WTC11 (cell line): Measurements from ENCODE around the gene TMEM14A. TPM values are rescaled to one million over a fixed set of nuclear protein-coding genes. Genes with fewer than 3 reads are reported as not detected.
"Not testable (repeated sequence)": the region's sequence is repeated elsewhere in the genome, so short reads cannot be mapped to it uniquely, and the experiment has no call there.

Source experiments
- ATAC-seq: fragments of 200-7000 bp; cut with Tn5 transposase; 2 replicates; pipeline ENCODE4 v1.10.0; 2021; ENCODE audit warnings: mild to moderate bottlenecking, moderate library complexity
- CTCF ChIA-PET: fragments of 300-600 bp; sonication (Branson Sonifier 250); formaldehyde crosslinking; loops from one replicate; lab custom pipeline; 2021; ENCODE audit warnings: antibody characterized with exemption; lab: Charles Lee
- POLR2A ChIA-PET: fragments of 350-600 bp; sonication (Branson Sonifier 250); formaldehyde crosslinking; loops from one replicate; lab custom pipeline; 2021; ENCODE audit warnings: antibody characterized with exemption; lab: Charles Lee
- DNase-seq: peaks from one replicate; pipeline ENCODE4 v3.0.0; 2021; ENCODE audit warnings: low spot score
- H3K27ac Mint-ChIP-seq: 2 replicates; pipeline ENCODE4 v1.8.0; 2021; ENCODE audit warnings: mixed read lengths
- H3K27me3 Mint-ChIP-seq: 2 replicates; pipeline ENCODE4 v1.8.0; 2021; ENCODE audit warnings: low read depth, mild to moderate bottlenecking, moderate library complexity, mixed read lengths
- H3K36me3 Mint-ChIP-seq: 2 replicates; pipeline ENCODE4 v1.8.0; 2021; ENCODE audit warnings: mixed read lengths
- H3K4me1 Mint-ChIP-seq: 2 replicates; pipeline ENCODE4 v1.8.0; 2022; ENCODE audit warnings: mixed read lengths
- H3K4me3 Mint-ChIP-seq: 2 replicates; pipeline ENCODE4 v1.8.0; 2021; ENCODE audit warnings: mild to moderate bottlenecking, moderate library complexity, mixed read lengths
- H3K9me3 Mint-ChIP-seq: 2 replicates; pipeline ENCODE4 v1.8.0; 2021; ENCODE audit warnings: mixed read lengths
- AFF4 ChIP-seq: sonication (generic); formaldehyde crosslinking; IDR thresholded peaks from 2 replicates; pipeline ENCODE4 v1.8.1; 2023; ENCODE audit warnings: mild to moderate bottlenecking, missing genetic modification reagents, borderline replicate concordance
- EMX1 ChIP-seq: fragments of 250-450 bp; sonication (Bioruptor Pico); IDR thresholded peaks from 2 replicates; pipeline ENCODE4 v1.8.0; 2021; ENCODE audit warnings: mild to moderate bottlenecking
- ERG ChIP-seq: fragments of 250-450 bp; sonication (Bioruptor Pico); IDR thresholded peaks from 2 replicates; pipeline ENCODE4 v1.8.0; 2021; ENCODE audit warnings: mild to moderate bottlenecking
- GTF2I ChIP-seq: fragments of 250-450 bp; sonication (Bioruptor Pico); conservative IDR thresholded peaks from 2 replicates; pipeline ENCODE4 v1.4.0; 2021; ENCODE audit warnings: mild to moderate bottlenecking
- KAT7 ChIP-seq: sonication (generic); formaldehyde crosslinking; IDR thresholded peaks from 2 replicates; pipeline ENCODE4 v1.8.1; 2023; ENCODE audit warnings: missing genetic modification reagents, mild to moderate bottlenecking, borderline replicate concordance
- NFYB ChIP-seq: sonication (generic); formaldehyde crosslinking; conservative IDR thresholded peaks from 2 replicates; pipeline ENCODE4 v1.8.0; 2022; ENCODE audit warnings: low read depth, missing genetic modification reagents
- NR2C2 ChIP-seq: sonication (generic); formaldehyde crosslinking; IDR thresholded peaks from 2 replicates; pipeline ENCODE4 v1.8.0; 2022; ENCODE audit warnings: mild to moderate bottlenecking, missing genetic modification reagents
- OVOL2 ChIP-seq: fragments of 250-450 bp; sonication (Bioruptor Pico); IDR thresholded peaks from 2 replicates; pipeline ENCODE4 v1.9.0; 2021; ENCODE audit warnings: mild to moderate bottlenecking, borderline replicate concordance
- PRRX2 ChIP-seq: fragments of 250-450 bp; sonication (Bioruptor Pico); IDR thresholded peaks from 2 replicates; pipeline ENCODE4 v1.8.0; 2021; ENCODE audit warnings: mild to moderate bottlenecking
- RORB ChIP-seq: fragments of 250-450 bp; sonication (Bioruptor Pico); IDR thresholded peaks from 2 replicates; pipeline ENCODE4 v1.9.0; 2021; ENCODE audit warnings: mild to moderate bottlenecking
- SMAD3 ChIP-seq: sonication (generic); formaldehyde crosslinking; IDR thresholded peaks from 2 replicates; pipeline ENCODE4 v1.8.0; 2022; ENCODE audit warnings: missing genetic modification reagents, mild to moderate bottlenecking, borderline replicate concordance
- SMAD4 ChIP-seq: sonication (generic); formaldehyde crosslinking; IDR thresholded peaks from 2 replicates; pipeline ENCODE4 v1.8.0; 2022; ENCODE audit warnings: mild to moderate bottlenecking, missing genetic modification reagents
- SOX15 ChIP-seq: fragments of 250-450 bp; sonication (Bioruptor Pico); IDR thresholded peaks from 2 replicates; pipeline ENCODE4 v1.9.0; 2021; ENCODE audit warnings: mild to moderate bottlenecking
- TCF7 ChIP-seq: sonication (generic); formaldehyde crosslinking; IDR thresholded peaks from 2 replicates; pipeline ENCODE4 v1.8.0; 2022; ENCODE audit warnings: mild to moderate bottlenecking, low read depth, missing genetic modification reagents, moderate library complexity
- ZBTB21 ChIP-seq: sonication (generic); formaldehyde crosslinking; IDR thresholded peaks from 2 replicates; pipeline ENCODE4 v1.8.1; 2023; ENCODE audit warnings: mild to moderate bottlenecking, missing genetic modification reagents, borderline replicate concordance
- ZNF423 ChIP-seq: fragments of 250-450 bp; sonication (Bioruptor Pico); IDR thresholded peaks from 2 replicates; pipeline ENCODE4 v2.1.2; 2022; ENCODE audit warnings: mild to moderate bottlenecking, moderate library complexity
- total RNA-seq: library from RNA; stranded (reverse); gene quantifications from 3 replicates; pipeline ENCODE4 v1.2.3, GENCODE V29; 2021
- TF ChIP-seq, protein P1 (sequence below): sonication (generic); formaldehyde crosslinking; IDR thresholded peaks from 2 replicates; pipeline ENCODE4 v1.8.0; 2022; ENCODE audit warnings: mild to moderate bottlenecking, missing genetic modification reagents
- TF ChIP-seq, protein P2 (sequence below): sonication (generic); formaldehyde crosslinking; IDR thresholded peaks from 2 replicates; pipeline ENCODE4 v1.8.0; 2023; ENCODE audit warnings: mild to moderate bottlenecking, missing genetic modification reagents
- TF ChIP-seq, protein P3 (sequence below): fragments of 250-450 bp; sonication (Bioruptor Pico); IDR thresholded peaks from 2 replicates; pipeline ENCODE4 v2.1.2; 2022; ENCODE audit warnings: mild to moderate bottlenecking, moderate library complexity

TMEM14A gene
- total RNA-seq, 1 experiment from 2014 or later = 8.7 TPM

DNA sequence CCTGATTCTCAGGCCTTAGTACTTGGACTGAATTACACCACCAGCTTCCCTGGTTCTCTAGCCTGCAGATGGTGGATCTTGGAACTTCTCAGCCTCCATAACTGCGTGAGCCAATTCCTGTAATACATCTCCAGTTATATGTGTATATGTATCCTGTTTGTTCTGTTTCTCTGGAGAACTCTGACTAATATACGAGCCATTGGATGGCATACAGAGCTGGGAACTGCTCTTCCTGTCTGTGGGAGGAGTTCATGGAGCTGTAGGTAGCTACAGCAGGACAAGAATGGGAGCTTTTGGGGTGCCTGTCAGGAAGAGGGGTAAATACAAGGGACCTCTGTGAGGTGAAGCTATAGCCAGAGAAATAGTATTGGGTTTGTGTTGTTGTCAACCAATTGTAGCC, 41.2 kb downstream of the TMEM14A start:
- CTCF ChIA-PET = no interaction called here
- DNase-seq (no peak), ATAC-seq (no peak)
- TF ChIP-seq PRRX2 (no peak), SMAD3 (CRISPR knock-in tag) (no peak), GTF2I (no peak), TCF7 (CRISPR knock-in tag) (no peak), ERG (CRISPR knock-in tag) (no peak), ZNF423 (CRISPR knock-in tag) (no peak), EMX1 (no peak), SOX15 (no peak), ZBTB21 (no peak), NFYB (CRISPR knock-in tag) (no peak), OVOL2 (CRISPR knock-in tag) (no peak), SMAD4 (CRISPR knock-in tag) (no peak), NR2C2 (no peak), AFF4 (no peak), RORB (CRISPR knock-in tag) (no peak), KAT7 (CRISPR knock-in tag) (no peak)
- TF ChIP-seq, protein P1, sequence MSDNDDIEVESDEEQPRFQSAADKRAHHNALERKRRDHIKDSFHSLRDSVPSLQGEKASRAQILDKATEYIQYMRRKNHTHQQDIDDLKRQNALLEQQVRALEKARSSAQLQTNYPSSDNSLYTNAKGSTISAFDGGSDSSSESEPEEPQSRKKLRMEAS (CRISPR knock-in tag) = no peak
- TF ChIP-seq, protein P2, sequence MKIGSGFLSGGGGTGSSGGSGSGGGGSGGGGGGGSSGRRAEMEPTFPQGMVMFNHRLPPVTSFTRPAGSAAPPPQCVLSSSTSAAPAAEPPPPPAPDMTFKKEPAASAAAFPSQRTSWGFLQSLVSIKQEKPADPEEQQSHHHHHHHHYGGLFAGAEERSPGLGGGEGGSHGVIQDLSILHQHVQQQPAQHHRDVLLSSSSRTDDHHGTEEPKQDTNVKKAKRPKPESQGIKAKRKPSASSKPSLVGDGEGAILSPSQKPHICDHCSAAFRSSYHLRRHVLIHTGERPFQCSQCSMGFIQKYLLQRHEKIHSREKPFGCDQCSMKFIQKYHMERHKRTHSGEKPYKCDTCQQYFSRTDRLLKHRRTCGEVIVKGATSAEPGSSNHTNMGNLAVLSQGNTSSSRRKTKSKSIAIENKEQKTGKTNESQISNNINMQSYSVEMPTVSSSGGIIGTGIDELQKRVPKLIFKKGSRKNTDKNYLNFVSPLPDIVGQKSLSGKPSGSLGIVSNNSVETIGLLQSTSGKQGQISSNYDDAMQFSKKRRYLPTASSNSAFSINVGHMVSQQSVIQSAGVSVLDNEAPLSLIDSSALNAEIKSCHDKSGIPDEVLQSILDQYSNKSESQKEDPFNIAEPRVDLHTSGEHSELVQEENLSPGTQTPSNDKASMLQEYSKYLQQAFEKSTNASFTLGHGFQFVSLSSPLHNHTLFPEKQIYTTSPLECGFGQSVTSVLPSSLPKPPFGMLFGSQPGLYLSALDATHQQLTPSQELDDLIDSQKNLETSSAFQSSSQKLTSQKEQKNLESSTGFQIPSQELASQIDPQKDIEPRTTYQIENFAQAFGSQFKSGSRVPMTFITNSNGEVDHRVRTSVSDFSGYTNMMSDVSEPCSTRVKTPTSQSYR (CRISPR knock-in tag) = no peak
- TF ChIP-seq, protein P3, sequence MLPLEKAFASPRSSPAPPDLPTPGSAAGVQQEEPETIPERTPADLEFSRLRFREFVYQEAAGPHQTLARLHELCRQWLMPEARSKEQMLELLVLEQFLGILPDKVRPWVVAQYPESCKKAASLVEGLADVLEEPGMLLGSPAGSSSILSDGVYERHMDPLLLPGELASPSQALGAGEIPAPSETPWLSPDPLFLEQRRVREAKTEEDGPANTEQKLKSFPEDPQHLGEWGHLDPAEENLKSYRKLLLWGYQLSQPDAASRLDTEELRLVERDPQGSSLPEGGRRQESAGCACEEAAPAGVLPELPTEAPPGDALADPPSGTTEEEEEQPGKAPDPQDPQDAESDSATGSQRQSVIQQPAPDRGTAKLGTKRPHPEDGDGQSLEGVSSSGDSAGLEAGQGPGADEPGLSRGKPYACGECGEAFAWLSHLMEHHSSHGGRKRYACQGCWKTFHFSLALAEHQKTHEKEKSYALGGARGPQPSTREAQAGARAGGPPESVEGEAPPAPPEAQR (CRISPR knock-in tag) = no peak
- Mint-ChIP-seq H3K27me3 (no peaks in the 10 kb centered on the region), H3K4me1 (no peaks in the 10 kb centered on the region), H3K4me3 (no peak overlapping the region), H3K9me3 (peaks cover 24% of the 10 kb centered on the region), H3K27ac (no peak overlapping the region), H3K36me3 (peaks cover 12% of the 10 kb centered on the region)
- POLR2A ChIA-PET = no interaction called here

- not testable (repeated sequence) for H3K27me3 Mint-ChIP-seq
These were observed 43.8 kb downstream of the TMEM14A start for GRCh38 chr6:52714761-52715160.

More at GRCh38 chr6:52714761-52715160, 43.8 kb downstream of the TMEM14A start:
- not testable (repeated sequence) for H3K4me3 Mint-ChIP-seq, H3K9me3 Mint-ChIP-seq, DNase-seq, H3K36me3 Mint-ChIP-seq, H3K27ac Mint-ChIP-seq, ATAC-seq, H3K4me1 Mint-ChIP-seq
- ChIA-PET POLR2A (interaction anchor here (0.7 kb wide), 1 partner anchor 13 kb away, joined by 5 read pairs; no protein-coding TSS in a partner anchor), CTCF (interaction anchor here (1.4 kb wide), 1 partner anchor 10 kb away, joined by 5 read pairs; no protein-coding TSS in a partner anchor)
